Prostate gland (tissue), 2 donors: ENCODE measurements around the gene PGF.

Experiments
- POLR2A ChIP-seq: fragments of 450-650 bp; IDR thresholded peaks from one replicate; pipeline ENCODE4 v1.6.1; 2016; ENCODE audit warnings: antibody characterized with exemption, mild to moderate bottlenecking
- TF ChIP-seq, protein P1 (sequence below), 4 experiments: fragments of 200-600 bp in 2 of 4; fragments of 450-650 bp in 2 of 4; sonication (generic) in 2 of 4; IDR thresholded peaks; 1 replicate in 3 of 4; 2 replicates in 1 of 4; pipeline ENCODE4 v1.5.1; 2016 to 2019; ENCODE audit warnings: antibody characterized with exemption in 4 of 4, mild to moderate bottlenecking in 2 of 4, moderate library complexity in 2 of 4

DNA sequence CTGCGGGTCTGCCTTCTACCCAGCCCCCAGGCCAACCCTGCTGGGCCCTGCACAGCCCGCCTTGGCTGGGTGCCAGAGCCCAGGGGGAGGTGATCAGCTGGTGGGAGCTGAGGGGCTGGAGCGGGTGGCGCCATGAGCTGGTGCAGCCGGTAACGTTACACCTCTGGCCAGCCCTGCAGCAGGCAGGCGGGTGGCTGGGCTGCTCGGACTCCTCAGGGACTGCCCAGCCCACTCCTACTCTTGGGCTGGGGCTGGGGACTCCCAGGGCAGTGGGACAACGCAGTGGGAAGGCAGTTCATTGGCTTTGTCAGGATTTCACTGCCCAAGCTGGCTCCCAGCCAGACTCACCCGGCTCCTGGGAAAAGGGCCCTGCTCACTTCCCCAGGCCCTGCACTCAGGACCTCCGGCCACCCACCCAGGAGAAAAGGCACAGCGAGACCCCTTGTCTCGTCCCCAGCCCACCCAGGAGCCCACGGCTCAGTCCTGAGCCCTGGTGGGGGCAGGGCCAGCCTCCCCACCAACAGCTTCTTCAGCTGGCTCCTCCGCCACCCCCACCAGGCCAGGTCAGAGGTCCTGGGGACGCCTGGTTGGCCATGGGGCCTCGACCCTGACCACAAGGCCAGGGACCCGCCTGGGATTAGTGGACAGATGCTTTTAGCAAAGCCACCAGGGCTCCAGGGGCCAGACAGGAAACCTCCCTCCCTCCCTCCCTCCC lies 1.0 kb downstream of the PGF start:
- no peak for TF ChIP-seq POLR2A
- TF ChIP-seq, protein P1, sequence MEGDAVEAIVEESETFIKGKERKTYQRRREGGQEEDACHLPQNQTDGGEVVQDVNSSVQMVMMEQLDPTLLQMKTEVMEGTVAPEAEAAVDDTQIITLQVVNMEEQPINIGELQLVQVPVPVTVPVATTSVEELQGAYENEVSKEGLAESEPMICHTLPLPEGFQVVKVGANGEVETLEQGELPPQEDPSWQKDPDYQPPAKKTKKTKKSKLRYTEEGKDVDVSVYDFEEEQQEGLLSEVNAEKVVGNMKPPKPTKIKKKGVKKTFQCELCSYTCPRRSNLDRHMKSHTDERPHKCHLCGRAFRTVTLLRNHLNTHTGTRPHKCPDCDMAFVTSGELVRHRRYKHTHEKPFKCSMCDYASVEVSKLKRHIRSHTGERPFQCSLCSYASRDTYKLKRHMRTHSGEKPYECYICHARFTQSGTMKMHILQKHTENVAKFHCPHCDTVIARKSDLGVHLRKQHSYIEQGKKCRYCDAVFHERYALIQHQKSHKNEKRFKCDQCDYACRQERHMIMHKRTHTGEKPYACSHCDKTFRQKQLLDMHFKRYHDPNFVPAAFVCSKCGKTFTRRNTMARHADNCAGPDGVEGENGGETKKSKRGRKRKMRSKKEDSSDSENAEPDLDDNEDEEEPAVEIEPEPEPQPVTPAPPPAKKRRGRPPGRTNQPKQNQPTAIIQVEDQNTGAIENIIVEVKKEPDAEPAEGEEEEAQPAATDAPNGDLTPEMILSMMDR (IDR thresholded peaks at IDR 0.05) = no peak
